Aorta (tissue), 5 donors: ENCODE measurements around the gene IFNG. TPM values are rescaled to one million over a fixed set of nuclear protein-coding genes. Genes with fewer than 3 reads are reported as not detected.
"Not testable (repeated sequence)": the region's sequence is repeated elsewhere in the genome, so short reads cannot be mapped to it uniquely, and the experiment has no call there.

Source experiments
- ATAC-seq: fragments of 200-7000 bp; cut with Tn5 transposase; one replicate; pipeline ENCODE4 v1.9.1; 2022; ENCODE audit warnings: moderate library complexity; ENCODE audit not compliant: low FRiP score
- DNase-seq, 2 donors: peaks; one replicate each; pipeline ENCODE4 v3.0.0-alpha.2; 2020
- H3K27ac ChIP-seq, 2 donors: one replicate each; pipeline ENCODE4 v1.5.1; 2013; ENCODE audit warnings: low read length in 2 of 2, mild to moderate bottlenecking in 2 of 2, moderate library complexity in 2 of 2, control low read depth in 1 of 2, inconsistent platforms in 1 of 2, low read depth in 1 of 2
- H3K27me3 ChIP-seq, 2 donors: one replicate each; pipeline ENCODE4 v1.6.1; 2013; ENCODE audit warnings: control low read depth in 1 of 2, low read length in 1 of 2, mild to moderate bottlenecking in 1 of 2, moderate library complexity in 1 of 2; ENCODE audit not compliant: insufficient read depth in 2 of 2, control insufficient read depth in 1 of 2
- H3K36me3 ChIP-seq, 2 donors: one replicate each; pipeline ENCODE4 v1.6.1; 2013; ENCODE audit warnings: control low read depth in 1 of 2, low read length in 1 of 2, mild to moderate bottlenecking in 1 of 2; ENCODE audit not compliant: insufficient read depth in 2 of 2, control insufficient read depth in 1 of 2
- H3K4me1 ChIP-seq, 2 donors: one replicate each; pipeline ENCODE4 v1.6.1; 2013; ENCODE audit warnings: low read length in 2 of 2, control low read depth in 1 of 2, mild to moderate bottlenecking in 1 of 2, moderate library complexity in 1 of 2; ENCODE audit not compliant: insufficient read depth in 2 of 2, control insufficient read depth in 1 of 2
- H3K4me3 ChIP-seq, 2 donors: one replicate each; pipeline ENCODE4 v1.5.1; 2013; ENCODE audit warnings: low read length in 2 of 2, control low read depth in 1 of 2, mild to moderate bottlenecking in 1 of 2
- H3K9me3 ChIP-seq: one replicate; pipeline ENCODE4 v1.6.1; 2013; ENCODE audit warnings: mild to moderate bottlenecking, low read length; ENCODE audit not compliant: control insufficient read depth
- WGBS, 2 donors: extraction: QIAGEN DNeasy Blood & Tissue Kit; methylation state at CpG; one replicate each; pipeline ENCODE4 v1.1.7; 2013; 5-methylcytosine and 5-hydroxymethylcytosine counted together
- intact Hi-C, 2 donors: fragments of 100-400 bp; cut with DNase I; formaldehyde crosslinking; loops; one replicate each; pipeline versions ENCODE4 v1.14.2 to v1.15.0; 2022
- polyA plus RNA-seq, 2 donors: library from polyadenylated mRNA; stranded (reverse); fragments of 200-250 nt; gene quantifications; one replicate each; pipeline ENCODE4 v1.2.3, GENCODE V29; 2013
- total RNA-seq, 2 donors: library from RNA; stranded (reverse); fragmentation: NEBNext Ultra II Directional; extraction: Animal tissue kit (Norgen Biotek cat#: 25700); gene quantifications; one replicate each; pipeline ENCODE4 v1.2.1, GENCODE V29; 2021
- donor health status: healthy with polysubstance abuse.
- donor health status: Bipolar disorder and iron deficiency.
- donor health status: DM: no; HTN: no; CAD: no.
- donor health status: DM: no; HTN: no; CAD: no.
- donor health status: DM: yes; HTN: yes; CAD: no.

IFNG gene
- total and polyA plus RNA-seq, 4 donors = not detected

- Histone ChIP-seq H3K4me1 (peaks cover 0 to 1% of the 10 kb centered on the region in 2 donors), H3K36me3 (no peaks in the 10 kb centered on the region), H3K4me3 (no peak overlapping the region), H3K9me3 (no peaks in the 10 kb centered on the region), H3K27me3 (no peaks in the 10 kb centered on the region), H3K27ac (no peak overlapping the region)
- intact Hi-C loops = no loop called here
- no peak for DNase-seq
- ATAC-seq = no peak
- 85 to 89% methylated on average over 4 of the region's 4 CpGs for WGBS, 2 donors
Measured at GRCh38 chr12:68189821-68190242, 30.3 kb upstream of the IFNG start.

- ATAC-seq = no peak
- Histone ChIP-seq H3K4me3 (no peak overlapping the region), H3K27me3 (no peaks in the 10 kb centered on the region), H3K4me1 (peaks cover 0 to 1% of the 10 kb centered on the region in 2 donors), H3K9me3 (no peaks in the 10 kb centered on the region), H3K36me3 (no peaks in the 10 kb centered on the region), H3K27ac (no peak overlapping the region)
- intact Hi-C loops = no loop called here
- DNase-seq = no peak
- 69 to 70% methylated on average over 3 of the region's 3 CpGs for WGBS, 2 donors
Measured at GRCh38 chr12:68185598-68185997, 26.1 kb upstream of the IFNG start.

- Histone ChIP-seq H3K9me3 (no peaks in the 10 kb centered on the region), H3K36me3 (no peaks in the 10 kb centered on the region), H3K4me1 (no peaks in the 10 kb centered on the region), H3K4me3 (no peak overlapping the region), H3K27ac (no peak overlapping the region), H3K27me3 (no peaks in the 10 kb centered on the region)
- intact Hi-C loops = no loop called here
- WGBS, 2 donors = 51 to 52% methylated on average over 3 of the region's 3 CpGs
- no peak for DNase-seq
- ATAC-seq = no peak
Measured at GRCh38 chr12:68180792-68181744, 21.5 kb upstream of the IFNG start.

DNA sequence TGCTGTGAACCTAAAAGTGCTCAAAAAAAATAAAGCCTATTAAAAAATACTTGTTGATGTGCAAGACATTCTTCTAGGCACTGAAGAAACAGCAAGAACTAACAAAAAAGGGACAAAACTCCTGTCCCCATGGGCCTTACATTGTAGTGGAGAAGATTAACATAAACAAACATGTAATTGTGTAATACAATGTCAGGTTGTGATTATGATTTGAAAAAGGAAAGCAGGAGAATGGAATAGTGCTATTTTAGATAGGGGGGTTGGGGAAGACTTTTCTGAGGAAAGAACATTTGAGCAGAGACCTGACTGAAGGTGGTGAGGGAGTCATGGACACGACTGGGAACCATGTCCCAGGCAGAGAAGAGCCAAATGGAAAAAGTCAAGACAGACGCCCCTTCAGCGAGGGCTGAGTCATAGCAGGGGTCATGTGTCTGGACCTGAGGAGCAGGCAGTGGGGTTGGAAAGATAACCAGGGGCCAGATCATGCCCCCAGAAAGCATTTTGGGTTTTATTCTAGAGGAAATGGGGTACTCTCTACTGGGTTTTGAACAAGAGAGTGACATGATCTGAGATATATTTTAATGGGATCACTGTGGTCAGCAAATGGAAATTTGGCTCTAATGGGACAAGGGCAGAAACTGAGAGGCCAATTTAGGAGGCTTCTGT, 19.4 kb upstream of the IFNG start:
- Histone ChIP-seq H3K27me3 (no peaks in the 10 kb centered on the region), H3K9me3 (peaks cover 2% of the 10 kb centered on the region), H3K4me3 (no peak overlapping the region), H3K27ac (no peak overlapping the region), H3K4me1 (no peaks in the 10 kb centered on the region), H3K36me3 (no peaks in the 10 kb centered on the region)
- DNase-seq (no peak), ATAC-seq (no peak)
- intact Hi-C loops = no loop called here
- 68 to 71% methylated on average over 3 of the region's 3 CpGs for WGBS, 2 donors

- H3K27ac ChIP-seq = no peak overlapping the region
- H3K4me1 ChIP-seq = no peaks in the 10 kb centered on the region
- H3K36me3 ChIP-seq = no peaks in the 10 kb centered on the region
- no peak overlapping the region for H3K4me3 ChIP-seq
- intact Hi-C loops = no loop called here
- ATAC-seq (no peak), DNase-seq (no peak)
- H3K9me3 ChIP-seq = peaks cover 2% of the 10 kb centered on the region
- no peaks in the 10 kb centered on the region for H3K27me3 ChIP-seq
Measured at GRCh38 chr12:68178184-68178583, 18.6 kb upstream of the IFNG start.

DNA sequence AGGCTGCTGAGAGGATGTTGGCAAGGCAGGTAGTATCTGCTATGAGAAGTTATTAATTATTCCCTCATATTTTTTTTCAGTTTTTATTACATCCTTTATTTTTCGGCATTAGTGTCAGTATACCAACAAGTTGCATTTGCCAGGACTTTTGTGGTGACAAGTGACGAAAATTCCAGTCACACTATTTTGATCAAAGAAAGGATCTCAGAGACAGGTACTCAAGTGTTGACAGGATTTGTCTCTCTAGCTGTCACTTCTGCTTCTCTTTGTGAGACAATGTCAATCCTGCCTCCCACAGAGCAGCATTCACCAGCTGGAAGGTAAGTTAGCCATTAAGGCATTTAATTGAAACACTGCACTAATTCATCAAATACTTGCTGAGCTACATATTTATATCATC, 18.0 kb upstream of the IFNG start:
- DNase-seq (no peak), ATAC-seq (no peak)
- H3K27me3 ChIP-seq = no peaks in the 10 kb centered on the region
- intact Hi-C loops = no loop called here
- H3K27ac ChIP-seq = no peak overlapping the region
- 82 to 84% methylated on average over 2 of the region's 2 CpGs for WGBS, 2 donors
- no peaks in the 10 kb centered on the region for H3K4me1 ChIP-seq
- H3K9me3 ChIP-seq = peaks cover 2% of the 10 kb centered on the region
- H3K4me3 ChIP-seq = no peak overlapping the region
- no peaks in the 10 kb centered on the region for H3K36me3 ChIP-seq

DNA sequence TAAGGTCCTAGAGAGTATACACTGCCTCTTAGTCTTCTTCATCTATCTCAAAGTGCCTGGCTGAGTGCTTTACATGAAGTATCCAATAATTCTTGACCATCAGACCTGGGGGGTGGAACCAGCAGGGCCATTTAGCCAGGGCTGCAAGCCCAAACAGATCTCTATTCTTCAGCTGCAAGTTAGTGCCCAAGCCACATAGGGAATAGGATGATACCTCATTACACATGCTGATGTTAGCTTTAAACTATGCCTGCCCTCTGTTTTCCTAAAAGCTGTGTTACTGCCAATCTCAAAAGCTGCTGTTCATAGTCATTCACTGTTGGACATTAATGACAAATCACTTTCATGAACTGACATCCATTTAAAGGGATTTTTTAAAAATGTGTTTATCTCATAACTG, 16.7 kb upstream of the IFNG start:
- H3K4me3 ChIP-seq = no peak overlapping the region
- H3K27ac ChIP-seq = no peak overlapping the region
- no peak for DNase-seq
- intact Hi-C loops = no loop called here
- H3K36me3 ChIP-seq = no peaks in the 10 kb centered on the region
- no peaks in the 10 kb centered on the region for H3K27me3 ChIP-seq
- H3K4me1 ChIP-seq = no peaks in the 10 kb centered on the region
- H3K9me3 ChIP-seq = peaks cover 2% of the 10 kb centered on the region
- no peak for ATAC-seq

DNA sequence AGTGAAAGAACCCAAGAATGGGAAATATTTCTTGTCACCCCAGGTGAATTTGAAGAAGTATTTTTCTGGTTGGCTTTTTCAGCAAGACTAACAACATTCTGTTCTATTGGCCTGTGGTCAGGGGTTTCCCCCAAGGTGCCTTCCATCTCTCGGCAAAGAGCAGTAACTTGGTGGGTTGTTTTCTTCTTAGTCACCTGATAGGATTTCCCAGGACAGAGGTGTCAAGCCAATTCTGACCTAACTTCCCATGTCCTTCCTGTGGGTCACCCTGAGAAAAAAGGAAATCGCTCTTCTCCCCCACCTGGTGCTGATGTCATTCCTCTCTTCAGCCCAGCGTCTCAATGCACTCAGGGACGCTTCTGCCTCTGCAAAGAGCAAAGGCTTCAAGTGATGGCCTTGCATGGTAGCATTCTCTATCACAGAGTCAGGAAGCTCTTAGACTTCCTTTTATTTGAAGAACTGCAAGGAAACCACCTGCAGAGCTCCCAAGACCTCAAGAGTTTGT, 16.1 kb upstream of the IFNG start:
- DNase-seq (no peak), ATAC-seq (no peak)
- intact Hi-C loops = no loop called here
- H3K27ac ChIP-seq = no peak overlapping the region
- H3K9me3 ChIP-seq = peaks cover 2% of the 10 kb centered on the region
- H3K36me3 ChIP-seq = no peaks in the 10 kb centered on the region
- H3K4me3 ChIP-seq = no peak overlapping the region
- H3K27me3 ChIP-seq = no peaks in the 10 kb centered on the region
- 52 to 61% methylated on average over 4 of the region's 4 CpGs for WGBS, 2 donors
- no peaks in the 10 kb centered on the region for H3K4me1 ChIP-seq

DNA sequence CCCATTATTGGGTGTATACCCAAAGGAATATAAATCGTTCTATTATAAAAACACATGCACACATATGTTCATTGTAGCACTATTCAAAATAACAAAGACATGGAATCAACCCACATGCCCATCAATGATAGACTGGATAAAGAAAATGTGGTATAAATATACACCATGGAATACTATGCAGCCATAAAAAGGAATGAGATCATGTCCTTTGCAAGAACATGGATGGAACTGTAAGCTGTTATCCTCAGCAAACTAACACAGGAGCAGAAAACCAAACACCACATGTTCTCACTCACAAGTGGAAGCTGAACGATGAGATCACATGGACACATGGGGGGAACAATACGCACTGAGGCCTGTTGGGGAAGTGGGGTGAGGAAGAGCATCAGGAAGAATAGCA, 15.2 kb upstream of the IFNG start:
- intact Hi-C loops, H3K27me3 ChIP-seq, H3K4me3 ChIP-seq, DNase-seq, H3K4me1 ChIP-seq, H3K27ac ChIP-seq, ATAC-seq, H3K9me3 ChIP-seq, H3K36me3 ChIP-seq: not testable (repeated sequence)
- WGBS, 2 donors = 91 to 94% methylated on average over 3 of the region's 3 CpGs
